Epithelial cell of esophagus (primary cell): ENCODE measurements around the gene CYP27B1.

Source experiments
- DNase-seq: peaks from one replicate; pipeline ENCODE4 v3.0.0; 2010; ENCODE audit warnings: low read depth
- H3K4me3 ChIP-seq: 2 replicates; pipeline ENCODE4 v1.5.1; 2011; ENCODE audit warnings: mild to moderate bottlenecking, low read length, control low read depth
- CTCF ChIP-seq: IDR thresholded peaks from 2 replicates; pipeline ENCODE4 v1.5.1; 2011; ENCODE audit warnings: low read depth, mild to moderate bottlenecking, low read length, control low read depth, inconsistent platforms; ENCODE audit not compliant: insufficient read depth; ENCODE audit errors: missing control alignments

The CYP27B1 gene

GRCh38 chr12:57734591-57734990 lies 32.3 kb downstream of the CYP27B1 start:
- DNase-seq = peak; percentile 32
- TF ChIP-seq CTCF = no peak
- no peak overlapping the region for H3K4me3 ChIP-seq

GRCh38 chr12:57733928-57734327 lies 33.0 kb downstream of the CYP27B1 start:
- TF ChIP-seq CTCF = no peak
- no peak for DNase-seq
- H3K4me3 ChIP-seq = no peak overlapping the region

GRCh38 chr12:57732726-57733593 lies 33.9 kb downstream of the CYP27B1 start:
- H3K4me3 ChIP-seq = no peak overlapping the region
- DNase-seq = no peak
- no peak for TF ChIP-seq CTCF

GRCh38 chr12:57732270-57732669 lies 34.6 kb downstream of the CYP27B1 start:
- H3K4me3 ChIP-seq = no peak overlapping the region
- DNase-seq = no peak
- no peak for TF ChIP-seq CTCF

GRCh38 chr12:57731411-57732080 lies 35.3 kb downstream of the CYP27B1 start:
- DNase-seq = no peak
- no peak overlapping the region for H3K4me3 ChIP-seq
- TF ChIP-seq CTCF = no peak

GRCh38 chr12:57730336-57731067 lies 36.4 kb downstream of the CYP27B1 start:
- DNase-seq = no peak
- no peak overlapping the region for H3K4me3 ChIP-seq
- no peak for TF ChIP-seq CTCF
